Measurements from ENCODE around the gene POU6F2.

The POU6F2 gene

DNA sequence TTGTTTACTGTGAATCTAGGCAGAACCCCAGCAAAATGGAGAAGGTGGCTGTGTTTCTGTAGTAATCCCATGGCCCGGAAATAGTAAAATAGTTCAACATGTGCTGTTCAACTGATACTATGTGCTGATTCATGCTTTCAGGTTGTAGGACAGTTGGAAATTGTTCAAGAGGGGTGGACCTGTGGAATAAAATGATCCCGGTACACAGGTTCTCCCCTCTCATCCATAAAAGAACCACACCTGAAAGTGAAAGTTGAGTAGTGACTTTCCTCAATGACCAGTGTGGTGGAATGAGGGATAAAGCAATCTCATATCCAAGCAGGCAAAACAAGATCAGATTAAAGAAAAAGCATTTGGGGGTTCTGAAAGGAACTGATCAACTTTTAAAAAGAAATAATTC, 177.1 kb downstream of the POU6F2 start:
- no peak for DNase-seq (ENCODE audit: low read depth in 1 of 2, low spot score in 1 of 2)
- H3K27ac ChIP-seq (replicated peaks) = no peak overlapping the region
- no peak overlapping the region for H3K4me3 ChIP-seq (replicated peaks; ENCODE audit: insufficient read depth, low read length)
- TF ChIP-seq GABPA (IDR thresholded peaks at IDR 0.05; ENCODE audit: low read depth) (no peak), POLR2AphosphoS5 (IDR thresholded peaks at IDR 0.05; ENCODE audit: low read depth) (no peak), SPI1 (IDR thresholded peaks at IDR 0.05; ENCODE audit: borderline replicate concordance, low read depth) (no peak)
- TF ChIP-seq, protein P1, sequence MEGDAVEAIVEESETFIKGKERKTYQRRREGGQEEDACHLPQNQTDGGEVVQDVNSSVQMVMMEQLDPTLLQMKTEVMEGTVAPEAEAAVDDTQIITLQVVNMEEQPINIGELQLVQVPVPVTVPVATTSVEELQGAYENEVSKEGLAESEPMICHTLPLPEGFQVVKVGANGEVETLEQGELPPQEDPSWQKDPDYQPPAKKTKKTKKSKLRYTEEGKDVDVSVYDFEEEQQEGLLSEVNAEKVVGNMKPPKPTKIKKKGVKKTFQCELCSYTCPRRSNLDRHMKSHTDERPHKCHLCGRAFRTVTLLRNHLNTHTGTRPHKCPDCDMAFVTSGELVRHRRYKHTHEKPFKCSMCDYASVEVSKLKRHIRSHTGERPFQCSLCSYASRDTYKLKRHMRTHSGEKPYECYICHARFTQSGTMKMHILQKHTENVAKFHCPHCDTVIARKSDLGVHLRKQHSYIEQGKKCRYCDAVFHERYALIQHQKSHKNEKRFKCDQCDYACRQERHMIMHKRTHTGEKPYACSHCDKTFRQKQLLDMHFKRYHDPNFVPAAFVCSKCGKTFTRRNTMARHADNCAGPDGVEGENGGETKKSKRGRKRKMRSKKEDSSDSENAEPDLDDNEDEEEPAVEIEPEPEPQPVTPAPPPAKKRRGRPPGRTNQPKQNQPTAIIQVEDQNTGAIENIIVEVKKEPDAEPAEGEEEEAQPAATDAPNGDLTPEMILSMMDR (IDR thresholded peaks at IDR 0.05; ENCODE audit: insufficient read depth, low read length) = no peak
- TF ChIP-seq, protein P2, sequence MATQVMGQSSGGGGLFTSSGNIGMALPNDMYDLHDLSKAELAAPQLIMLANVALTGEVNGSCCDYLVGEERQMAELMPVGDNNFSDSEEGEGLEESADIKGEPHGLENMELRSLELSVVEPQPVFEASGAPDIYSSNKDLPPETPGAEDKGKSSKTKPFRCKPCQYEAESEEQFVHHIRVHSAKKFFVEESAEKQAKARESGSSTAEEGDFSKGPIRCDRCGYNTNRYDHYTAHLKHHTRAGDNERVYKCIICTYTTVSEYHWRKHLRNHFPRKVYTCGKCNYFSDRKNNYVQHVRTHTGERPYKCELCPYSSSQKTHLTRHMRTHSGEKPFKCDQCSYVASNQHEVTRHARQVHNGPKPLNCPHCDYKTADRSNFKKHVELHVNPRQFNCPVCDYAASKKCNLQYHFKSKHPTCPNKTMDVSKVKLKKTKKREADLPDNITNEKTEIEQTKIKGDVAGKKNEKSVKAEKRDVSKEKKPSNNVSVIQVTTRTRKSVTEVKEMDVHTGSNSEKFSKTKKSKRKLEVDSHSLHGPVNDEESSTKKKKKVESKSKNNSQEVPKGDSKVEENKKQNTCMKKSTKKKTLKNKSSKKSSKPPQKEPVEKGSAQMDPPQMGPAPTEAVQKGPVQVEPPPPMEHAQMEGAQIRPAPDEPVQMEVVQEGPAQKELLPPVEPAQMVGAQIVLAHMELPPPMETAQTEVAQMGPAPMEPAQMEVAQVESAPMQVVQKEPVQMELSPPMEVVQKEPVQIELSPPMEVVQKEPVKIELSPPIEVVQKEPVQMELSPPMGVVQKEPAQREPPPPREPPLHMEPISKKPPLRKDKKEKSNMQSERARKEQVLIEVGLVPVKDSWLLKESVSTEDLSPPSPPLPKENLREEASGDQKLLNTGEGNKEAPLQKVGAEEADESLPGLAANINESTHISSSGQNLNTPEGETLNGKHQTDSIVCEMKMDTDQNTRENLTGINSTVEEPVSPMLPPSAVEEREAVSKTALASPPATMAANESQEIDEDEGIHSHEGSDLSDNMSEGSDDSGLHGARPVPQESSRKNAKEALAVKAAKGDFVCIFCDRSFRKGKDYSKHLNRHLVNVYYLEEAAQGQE (IDR thresholded peaks at IDR 0.05; ENCODE audit: insufficient replicate concordance, low read depth) = no peak
- H3K27me3 ChIP-seq (ENCODE audit: insufficient read depth, poor library complexity, severe bottlenecking) = peaks cover 3% of the 10 kb centered on the region

DNA sequence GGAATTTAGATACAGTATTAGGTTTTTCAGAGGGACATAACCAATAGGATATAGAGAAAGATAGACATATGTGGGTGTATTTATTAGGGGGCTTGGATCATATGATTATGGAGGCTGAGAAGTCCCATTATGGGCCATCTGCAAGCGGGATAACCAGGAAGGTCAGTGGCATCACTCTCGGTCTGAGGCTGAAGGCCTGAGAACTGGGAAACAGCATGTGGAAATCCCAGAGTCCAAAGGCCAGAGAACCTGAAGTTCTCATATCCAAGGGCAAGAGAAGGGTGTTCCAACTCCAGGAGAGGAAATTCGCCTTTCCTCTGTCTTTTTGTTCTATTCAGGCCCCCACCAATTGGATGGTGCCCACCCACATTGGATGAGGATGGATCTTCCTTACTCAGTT, 180.7 kb downstream of the POU6F2 start:
- Histone ChIP-seq H3K27ac (replicated peaks) (no peak overlapping the region), H3K27me3 (ENCODE audit: insufficient read depth, poor library complexity, severe bottlenecking) (peaks cover 3% of the 10 kb centered on the region), H3K4me3 (replicated peaks; ENCODE audit: insufficient read depth, low read length) (no peak overlapping the region)
- TF ChIP-seq, protein P2 (IDR thresholded peaks at IDR 0.05; ENCODE audit: insufficient replicate concordance, low read depth) = no peak
- no peak for TF ChIP-seq SPI1 (IDR thresholded peaks at IDR 0.05; ENCODE audit: borderline replicate concordance, low read depth)
- DNase-seq (ENCODE audit: low read depth in 1 of 2, low spot score in 1 of 2) = no peak

DNA sequence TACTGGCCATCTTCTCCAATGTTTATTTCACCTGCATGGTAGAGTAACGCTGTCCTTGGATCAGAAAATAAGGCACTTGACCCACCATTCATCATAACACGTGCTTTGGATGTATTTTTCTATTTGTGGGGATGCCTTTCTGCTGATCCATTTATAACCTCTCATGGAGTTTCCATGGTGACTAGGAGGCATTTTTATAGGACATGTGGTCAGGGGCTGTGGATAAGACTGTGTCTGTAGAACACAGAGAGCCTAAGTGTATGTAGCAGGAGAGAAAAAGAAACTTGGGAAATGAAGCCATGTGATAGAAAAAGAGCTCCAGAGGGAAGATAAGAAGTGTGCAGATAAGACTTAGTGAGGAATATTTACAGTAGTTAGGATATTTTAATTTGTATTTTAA, 184.2 kb downstream of the POU6F2 start:
- TF ChIP-seq, protein P1 (IDR thresholded peaks at IDR 0.05; ENCODE audit: insufficient read depth, low read length) = no peak
- TF ChIP-seq POLR2AphosphoS5 (IDR thresholded peaks at IDR 0.05; ENCODE audit: low read depth) (no peak), SPI1 (IDR thresholded peaks at IDR 0.05; ENCODE audit: borderline replicate concordance, low read depth) (no peak), GABPA (IDR thresholded peaks at IDR 0.05; ENCODE audit: low read depth) (no peak)
- TF ChIP-seq, protein P2 (IDR thresholded peaks at IDR 0.05; ENCODE audit: insufficient replicate concordance, low read depth) = no peak
- no peak overlapping the region for H3K27ac ChIP-seq (replicated peaks)
- H3K27me3 ChIP-seq (ENCODE audit: insufficient read depth, poor library complexity, severe bottlenecking) = peaks cover 2% of the 10 kb centered on the region
- no peak for DNase-seq (ENCODE audit: low read depth in 1 of 2, low spot score in 1 of 2)
- H3K4me3 ChIP-seq (replicated peaks; ENCODE audit: insufficient read depth, low read length) = no peak overlapping the region

DNA sequence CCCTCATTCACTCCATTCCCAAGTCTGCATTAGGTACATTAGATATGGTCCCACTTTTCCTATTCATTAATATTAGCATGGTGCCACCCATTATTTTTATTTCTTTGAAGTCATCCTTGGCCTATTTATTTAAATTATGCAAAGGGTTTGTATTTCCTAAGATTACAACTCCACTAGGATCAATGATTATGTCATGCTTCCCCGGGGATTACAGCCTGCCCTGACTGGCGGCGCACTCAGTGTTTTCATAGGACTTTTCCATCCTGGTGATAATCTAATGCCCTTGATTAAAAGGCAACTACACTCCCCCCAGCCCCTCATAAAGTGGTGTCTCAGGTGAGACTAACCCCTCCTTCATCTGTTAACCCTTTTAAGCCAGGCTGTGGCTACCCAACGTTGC, 187.2 kb downstream of the POU6F2 start:
- TF ChIP-seq, protein P1 (IDR thresholded peaks at IDR 0.05; ENCODE audit: insufficient read depth, low read length) = no peak
- TF ChIP-seq GABPA (IDR thresholded peaks at IDR 0.05; ENCODE audit: low read depth) (no peak), POLR2AphosphoS5 (IDR thresholded peaks at IDR 0.05; ENCODE audit: low read depth) (no peak), SPI1 (IDR thresholded peaks at IDR 0.05; ENCODE audit: borderline replicate concordance, low read depth) (no peak)
- TF ChIP-seq, protein P2 (IDR thresholded peaks at IDR 0.05; ENCODE audit: insufficient replicate concordance, low read depth) = no peak
- no peak overlapping the region for H3K27ac ChIP-seq (replicated peaks)
- no peak overlapping the region for H3K4me3 ChIP-seq (replicated peaks; ENCODE audit: insufficient read depth, low read length)
- H3K27me3 ChIP-seq (ENCODE audit: insufficient read depth, poor library complexity, severe bottlenecking) = no peaks in the 10 kb centered on the region
- no peak for DNase-seq (ENCODE audit: low read depth in 1 of 2, low spot score in 1 of 2)

All from HL-60 (cell line).